HT-29 (cell line): ENCODE results near the gene KMT2C. TPM values are rescaled to one million over a fixed set of nuclear protein-coding genes. Genes with fewer than 3 reads are reported as not detected.
"Not testable (repeated sequence)": the region's sequence is repeated elsewhere in the genome, so short reads cannot be mapped to it uniquely, and the experiment has no call there.

ENCODE experiments used
- DNase-seq: peaks from one replicate; pipeline ENCODE4 v3.0.0-alpha.2; 2015; ENCODE audit warnings: low spot score
- total RNA-seq: library from RNA; depleted of rRNA; stranded (reverse); fragments of >200 nt; shearing (Covaris generic); gene quantifications from 2 replicates; pipeline ENCODE4 v1.2.3, GENCODE V29; 2014

The KMT2C gene
- total RNA-seq, 1 experiment from 2014 or later = 35.0 TPM

DNA sequence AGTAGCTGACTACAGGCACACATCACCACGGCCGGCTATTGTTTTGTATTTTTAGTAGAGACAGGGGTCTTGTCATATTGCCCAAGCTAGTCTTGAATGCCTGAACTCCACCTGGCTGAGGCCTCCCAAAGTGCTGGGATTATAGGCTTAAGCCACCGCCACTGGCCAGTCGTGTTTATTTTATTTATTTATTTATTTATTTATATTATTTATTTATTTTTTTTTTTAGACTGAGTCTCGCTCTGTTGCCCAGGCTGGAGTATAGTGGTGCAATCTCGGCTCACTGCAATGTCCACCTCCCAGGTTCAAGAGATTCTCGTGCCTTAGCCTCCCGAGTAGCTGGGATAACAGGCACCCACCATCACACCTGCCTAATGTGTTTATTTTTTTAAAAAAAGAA, 6.0 kb upstream of the KMT2C start:
- DNase-seq = not testable (repeated sequence)

DNA sequence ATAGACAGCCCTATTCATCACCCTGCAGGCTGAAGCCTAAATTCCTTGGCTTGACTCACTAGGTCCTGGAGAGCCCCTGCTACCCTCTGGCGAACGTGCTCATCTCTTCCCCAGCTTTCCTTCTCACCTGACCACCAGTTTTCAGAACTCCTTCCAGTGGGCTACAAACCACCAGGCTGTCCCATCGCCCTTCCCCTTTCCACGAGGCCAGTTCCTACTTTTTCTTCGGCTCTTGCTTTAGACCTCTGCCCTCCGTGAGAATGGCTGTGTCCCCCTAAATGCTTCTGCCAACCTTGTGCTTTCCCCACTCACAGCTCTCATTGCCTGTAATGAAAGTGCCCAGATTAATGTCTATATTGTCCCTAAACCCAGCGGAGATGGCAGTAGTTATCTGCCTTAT, 5.4 kb upstream of the KMT2C start:
- DNase-seq = not testable (repeated sequence)

DNA sequence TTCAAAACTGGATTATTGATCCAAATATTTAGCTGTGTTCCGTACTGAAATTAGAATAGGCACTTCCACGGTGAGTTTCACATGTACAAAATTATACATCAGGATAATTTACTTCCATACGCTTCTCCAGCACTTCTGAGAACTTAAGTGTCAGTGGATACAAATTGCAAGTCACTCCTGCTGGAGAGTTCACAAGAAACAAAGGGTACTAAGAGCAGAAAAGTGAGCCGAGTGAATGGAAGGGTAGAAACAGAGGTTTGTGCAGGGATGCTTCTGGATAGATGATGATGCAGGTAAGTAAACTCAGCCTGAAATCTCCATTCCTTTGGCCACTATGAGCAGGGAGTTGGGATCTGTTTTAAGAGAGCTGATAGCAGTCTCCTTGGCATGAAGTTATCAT, 2.2 kb upstream of the KMT2C start:
- DNase-seq = not testable (repeated sequence)

DNA sequence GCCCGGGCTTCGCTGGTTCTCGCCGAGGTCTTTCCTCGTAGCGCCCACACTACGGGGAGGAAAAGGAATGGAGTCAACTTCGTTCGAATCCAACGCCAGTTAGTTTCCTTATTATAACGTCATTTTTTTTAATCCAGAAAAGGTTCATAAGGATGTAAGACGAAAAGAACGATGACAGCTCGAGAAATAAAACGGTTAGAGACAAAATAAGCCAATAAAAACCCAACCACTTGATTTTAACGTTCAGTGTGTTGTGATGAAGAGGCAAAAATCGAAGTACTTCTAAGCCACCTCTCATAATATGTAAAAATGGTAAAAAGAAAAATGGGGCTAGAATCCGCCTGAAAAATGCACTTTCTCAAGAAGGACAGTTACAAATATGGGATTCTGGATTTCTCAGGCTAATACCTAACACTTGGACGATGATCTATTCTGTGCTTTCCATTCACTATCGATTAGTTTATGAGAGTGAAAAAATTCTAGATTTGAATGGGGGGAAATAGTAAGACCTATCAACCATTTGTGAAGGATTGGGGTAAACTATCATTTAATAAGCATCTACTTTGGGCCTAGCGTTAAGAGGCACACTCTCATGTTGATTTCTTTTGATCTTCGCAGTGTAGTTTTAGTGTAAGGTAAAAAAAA, 1.2 kb upstream of the KMT2C start:
- DNase-seq = not testable (repeated sequence)

DNA sequence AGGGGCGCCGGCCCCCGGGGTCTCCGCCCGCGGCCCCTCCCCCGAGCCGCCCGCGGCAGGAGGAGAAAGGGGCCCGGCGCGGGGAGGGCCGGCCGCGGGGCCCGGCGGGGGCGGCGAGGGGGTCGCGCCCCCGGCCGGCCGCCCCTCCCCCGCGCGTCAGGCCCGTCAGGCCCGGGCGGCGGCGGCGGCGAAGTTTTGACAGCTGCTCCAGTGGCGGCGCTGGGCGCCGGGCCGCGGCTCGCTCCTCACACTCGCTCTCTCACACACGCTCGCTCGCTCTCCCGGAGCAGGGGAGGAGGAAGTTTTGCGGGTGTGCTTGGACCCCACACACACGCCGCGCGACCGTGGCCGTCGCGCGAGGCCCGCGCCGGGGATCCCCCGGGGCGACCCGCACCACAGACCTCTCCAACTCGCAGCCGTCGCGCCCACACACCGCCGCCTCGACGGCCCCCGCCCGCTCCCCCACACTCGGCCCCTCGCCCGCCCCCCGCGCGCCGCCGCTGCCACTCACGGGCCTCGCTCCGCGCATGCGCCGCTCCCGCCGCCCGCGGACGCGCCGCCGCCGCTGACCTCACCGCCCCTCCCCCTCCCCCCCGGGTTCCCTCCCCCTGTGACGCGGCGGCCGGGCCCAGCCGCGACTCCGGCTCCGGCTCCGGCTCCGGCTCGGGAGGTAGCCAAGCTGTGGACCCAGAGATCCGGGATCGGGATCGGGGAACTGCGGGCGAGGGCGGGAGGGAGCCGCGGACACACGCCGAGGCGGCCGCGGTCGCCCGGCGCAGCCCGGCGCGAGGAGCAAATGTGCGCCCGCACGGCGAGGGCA, 518 bp upstream of the KMT2C start:
- DNase-seq = peak; percentile 93

DNA sequence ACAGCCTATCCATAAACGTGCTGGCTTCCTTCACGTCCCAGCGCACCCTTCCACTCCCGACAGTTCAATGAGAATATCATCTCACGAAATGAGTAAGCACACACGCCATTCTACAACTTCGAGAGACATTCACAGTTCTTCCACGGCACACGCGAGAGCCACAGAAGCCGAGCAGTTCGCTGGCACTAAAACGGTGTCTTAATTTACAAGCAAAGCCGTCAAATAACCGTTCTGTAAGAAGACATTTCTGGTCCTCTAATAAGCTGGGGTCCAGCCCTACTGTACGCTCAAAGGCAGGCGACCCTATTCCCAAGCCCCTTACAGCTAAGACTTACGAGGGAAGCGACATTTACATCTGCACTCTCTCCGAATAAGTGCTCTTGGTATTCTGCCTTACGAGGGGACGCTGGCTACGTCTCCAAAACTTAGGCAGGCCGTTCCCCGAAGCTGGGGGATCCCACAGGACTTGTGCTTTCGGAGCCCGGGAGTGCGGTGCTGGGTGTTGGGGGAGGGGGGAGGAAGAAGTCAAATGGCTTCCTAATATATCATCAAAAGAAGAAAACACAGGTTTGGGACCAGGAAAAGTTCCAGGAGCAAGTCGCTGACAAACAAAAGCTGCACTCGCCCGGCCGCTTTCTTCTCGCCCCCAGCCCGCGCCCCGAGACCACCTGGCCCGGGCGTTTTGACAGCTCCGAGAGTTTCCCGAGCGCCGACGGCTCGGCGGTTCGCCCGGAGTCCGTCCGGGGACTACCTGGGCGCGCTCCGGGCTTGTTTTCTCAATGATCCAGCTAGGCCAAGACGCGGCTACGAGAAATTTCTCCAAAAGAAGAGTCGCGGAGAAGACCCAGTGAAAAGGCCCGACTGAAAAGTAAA, 1.1 kb downstream of the KMT2C start:
- peak; percentile 69 for DNase-seq

DNA sequence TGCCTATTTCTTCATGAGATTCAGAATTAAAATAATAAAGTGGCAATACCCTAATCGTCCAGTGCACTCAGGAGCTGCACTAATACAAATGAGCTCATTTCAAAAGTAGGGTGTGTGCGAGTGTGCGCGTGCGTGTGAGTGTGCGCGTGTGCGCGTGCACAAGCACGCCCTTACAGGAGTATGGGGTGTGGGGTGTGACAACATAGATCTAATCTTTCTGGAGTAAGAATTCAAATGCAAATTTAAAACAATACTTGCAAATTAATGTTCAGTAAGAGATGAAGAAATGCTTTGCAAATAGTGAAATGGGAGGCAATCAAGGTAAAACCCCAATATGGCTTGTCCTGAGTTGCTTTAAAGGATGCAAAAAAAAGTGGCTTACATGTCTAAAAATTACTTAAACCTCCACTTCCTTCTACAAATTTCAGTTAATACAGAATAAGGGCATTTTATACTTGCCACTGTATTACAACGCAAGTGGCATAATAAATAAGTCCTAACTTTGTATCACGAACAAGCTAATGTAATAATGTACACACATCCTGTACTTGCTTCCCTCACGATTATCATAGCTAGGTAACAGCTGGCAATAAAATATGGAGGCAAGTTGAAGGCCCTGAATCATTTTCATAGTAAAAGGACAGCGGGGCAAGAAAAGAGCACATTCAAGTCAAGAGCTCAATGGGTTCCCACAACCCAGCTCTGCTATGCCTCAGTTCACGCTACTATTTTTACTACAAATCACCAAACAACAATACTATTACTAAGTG, 1.9 kb downstream of the KMT2C start:
- peak; percentile 82 for DNase-seq

DNA sequence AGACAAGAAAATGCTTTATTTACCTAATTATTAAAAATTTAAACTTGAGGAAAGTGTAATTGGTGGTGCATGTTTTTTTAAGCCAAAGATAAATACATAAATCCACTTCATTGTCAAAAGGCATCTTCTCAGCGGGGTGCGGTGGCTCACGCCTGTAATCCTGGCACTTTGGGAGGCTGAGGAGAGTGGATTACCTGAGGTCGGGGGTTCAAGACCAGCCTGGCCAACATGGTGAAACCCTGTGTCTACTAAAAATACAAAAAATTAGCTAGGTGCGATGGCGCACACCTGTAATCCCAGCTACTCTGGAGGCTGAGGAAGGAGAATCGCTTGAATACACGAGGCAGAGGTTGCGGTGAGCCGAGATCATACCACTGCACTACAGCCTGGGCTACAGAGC, 3.1 kb downstream of the KMT2C start:
- DNase-seq = not testable (repeated sequence)

DNA sequence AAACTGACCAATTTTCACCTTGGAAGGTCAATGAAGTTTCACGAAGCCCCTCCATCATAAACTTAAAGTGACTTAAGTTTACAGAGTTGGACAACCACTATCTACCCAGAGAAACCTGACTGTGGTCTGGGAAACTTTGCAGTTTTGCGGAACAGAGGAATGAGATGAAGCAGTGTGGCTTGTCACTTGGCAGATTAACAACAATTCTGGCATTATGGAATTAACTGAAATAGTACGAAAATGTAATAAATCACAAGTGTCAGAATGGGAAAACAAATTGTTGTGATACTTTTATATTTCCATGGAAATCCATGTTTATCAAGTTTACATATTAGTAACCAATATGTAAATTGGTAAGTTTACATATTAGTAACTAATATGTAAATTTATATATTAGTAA, 4.9 kb downstream of the KMT2C start:
- no peak for DNase-seq

DNA sequence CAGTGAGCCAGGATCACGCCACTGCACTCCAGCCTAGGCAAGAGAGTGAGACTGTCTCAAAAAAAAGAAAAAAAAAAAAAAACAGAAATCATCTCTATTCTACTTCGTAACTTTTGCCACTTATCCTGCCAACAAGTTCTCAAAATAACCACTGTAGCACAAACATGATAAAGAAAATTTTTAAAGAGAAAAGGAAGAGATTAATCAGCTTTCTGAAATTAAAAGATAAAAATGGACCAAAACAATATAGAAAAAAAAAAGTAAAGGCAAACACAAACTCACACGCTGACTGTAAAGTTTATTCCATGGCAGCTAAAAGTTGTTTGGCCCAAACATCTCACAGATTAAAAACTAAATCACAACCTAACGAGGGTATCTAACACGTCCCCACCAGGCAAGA, 5.7 kb downstream of the KMT2C start:
- DNase-seq = not testable (repeated sequence)

DNA sequence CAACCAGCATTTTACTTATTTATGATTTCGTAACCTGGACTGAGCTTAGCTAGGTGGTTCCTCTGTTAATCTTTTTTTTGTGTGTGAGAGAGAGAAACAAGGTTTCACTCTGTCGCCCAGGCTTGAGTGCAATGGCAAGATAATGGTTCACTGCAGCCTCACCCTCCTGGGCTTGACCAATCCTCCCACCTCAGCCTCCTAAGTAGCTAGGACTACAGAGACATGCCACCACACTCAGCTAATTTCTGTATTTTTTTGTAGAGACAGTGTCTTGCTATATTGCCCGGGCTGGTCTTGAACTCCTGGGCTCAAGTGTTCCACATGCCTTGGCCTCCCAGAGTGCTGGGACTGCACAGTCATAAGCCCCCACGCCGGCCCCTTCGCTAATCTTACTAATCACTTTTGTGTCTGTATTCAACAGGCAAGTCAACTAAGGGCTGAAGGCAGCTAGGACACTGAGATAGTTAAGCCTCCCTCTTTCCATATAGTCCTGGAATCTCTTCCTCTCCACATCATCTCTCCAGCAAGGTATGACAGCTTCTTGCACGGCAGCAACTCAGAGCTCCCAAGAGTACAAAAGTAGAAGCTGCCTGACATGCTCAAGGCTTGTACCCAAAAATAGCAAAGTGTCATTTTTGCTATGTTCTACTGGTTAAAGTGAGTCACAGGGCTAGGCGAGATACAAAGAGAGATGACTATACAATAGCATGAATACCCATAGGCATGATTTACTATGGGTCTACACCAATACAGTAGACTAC, 11.3 kb downstream of the KMT2C start:
- no peak for DNase-seq

DNA sequence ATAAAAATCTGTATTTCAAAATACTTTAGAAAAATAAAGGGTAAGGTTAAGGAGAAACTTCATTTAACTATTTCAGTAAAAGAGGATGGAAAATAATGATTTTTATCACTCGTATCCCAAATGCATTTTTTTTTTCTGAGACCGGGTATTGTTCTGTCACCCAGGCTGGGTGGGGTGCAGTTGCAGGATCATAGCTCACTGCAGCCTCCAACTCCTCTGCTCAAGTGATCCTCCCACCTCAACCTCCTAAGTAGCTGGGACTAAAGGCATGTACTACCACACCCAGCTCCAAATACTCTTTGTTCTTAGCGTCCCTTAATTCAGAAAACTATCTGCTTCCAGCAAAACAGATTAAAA, 11.8 kb downstream of the KMT2C start:
- DNase-seq = no peak

DNA sequence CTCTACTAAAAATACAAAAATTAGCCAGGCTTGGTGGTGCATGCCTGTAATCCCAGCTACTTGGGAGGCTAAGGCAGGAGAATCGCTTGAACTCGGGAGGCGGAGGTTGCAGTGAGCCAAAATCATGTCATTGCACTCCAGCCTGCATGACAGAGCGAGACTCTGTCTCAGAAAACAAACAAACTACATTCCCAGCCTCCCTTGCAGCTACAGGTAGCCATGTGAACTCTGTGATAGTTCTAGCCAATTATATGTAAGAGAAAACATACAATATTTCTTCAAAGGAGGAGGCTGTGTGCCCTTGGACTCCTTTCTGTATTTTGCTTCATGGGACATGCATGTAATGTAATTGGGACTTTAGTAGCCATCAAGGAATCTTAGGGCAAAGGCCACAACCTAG, 12.6 kb downstream of the KMT2C start:
- DNase-seq = not testable (repeated sequence)

DNA sequence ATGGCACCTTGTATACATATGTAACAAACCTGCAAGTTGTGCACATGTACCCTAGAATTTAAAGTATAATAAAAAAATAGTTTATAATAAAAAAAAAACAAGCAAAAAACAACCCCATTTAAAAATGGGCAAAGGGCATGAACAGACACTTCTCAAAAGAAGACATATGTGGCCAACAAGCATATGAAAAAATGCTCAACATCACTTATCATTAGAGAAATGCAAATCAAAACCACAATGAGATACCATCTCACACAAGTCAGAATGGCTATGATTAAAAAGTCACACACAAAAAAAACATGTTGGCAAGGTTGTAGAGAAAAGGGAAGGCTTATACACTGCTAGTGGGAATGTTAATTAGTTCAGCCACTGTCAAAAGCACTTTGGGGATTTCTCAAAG, 14.9 kb downstream of the KMT2C start:
- DNase-seq = not testable (repeated sequence)

DNA sequence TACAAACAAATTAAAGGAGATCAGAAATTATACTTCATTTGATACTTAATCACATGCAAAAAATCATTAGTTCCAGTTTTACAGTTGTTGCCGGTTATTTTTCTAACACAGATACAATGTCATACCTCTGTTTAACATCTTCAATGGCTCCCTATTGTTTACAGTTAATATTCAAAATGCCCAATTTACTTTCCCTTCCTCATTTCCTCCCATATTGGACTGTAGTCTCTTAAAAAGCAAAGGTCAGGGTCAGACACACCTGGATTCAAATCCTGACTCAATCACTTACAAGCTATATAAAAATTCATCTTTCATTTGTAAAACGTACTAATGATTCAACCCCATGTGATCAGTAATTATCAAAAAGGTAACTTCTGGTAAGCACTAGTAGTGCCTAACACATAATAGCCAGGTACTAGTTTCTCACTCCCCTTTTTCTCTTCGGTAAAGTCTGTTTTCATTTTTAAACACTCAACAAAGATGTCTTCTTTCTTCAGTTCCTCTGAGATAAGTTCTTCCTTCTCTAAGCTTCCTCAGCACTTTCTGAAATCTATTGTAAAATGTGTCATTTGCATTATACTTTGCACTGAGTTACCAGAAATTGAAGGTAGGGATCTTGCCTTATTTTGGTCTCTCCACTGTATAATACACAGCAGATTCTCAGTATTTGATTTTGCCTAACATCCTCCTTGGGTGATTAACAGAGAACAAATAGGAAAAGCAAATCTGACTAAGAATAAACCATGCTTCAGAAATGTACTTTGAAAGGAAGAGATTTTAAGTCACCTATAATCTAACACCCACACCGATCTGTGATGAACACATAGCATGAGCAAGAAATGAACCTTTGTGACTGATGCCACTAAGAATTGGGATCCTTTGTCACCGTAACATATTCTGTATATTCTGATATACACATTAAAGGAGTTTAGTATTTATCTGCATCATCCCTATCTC, 16.1 kb downstream of the KMT2C start:
- DNase-seq = no peak

DNA sequence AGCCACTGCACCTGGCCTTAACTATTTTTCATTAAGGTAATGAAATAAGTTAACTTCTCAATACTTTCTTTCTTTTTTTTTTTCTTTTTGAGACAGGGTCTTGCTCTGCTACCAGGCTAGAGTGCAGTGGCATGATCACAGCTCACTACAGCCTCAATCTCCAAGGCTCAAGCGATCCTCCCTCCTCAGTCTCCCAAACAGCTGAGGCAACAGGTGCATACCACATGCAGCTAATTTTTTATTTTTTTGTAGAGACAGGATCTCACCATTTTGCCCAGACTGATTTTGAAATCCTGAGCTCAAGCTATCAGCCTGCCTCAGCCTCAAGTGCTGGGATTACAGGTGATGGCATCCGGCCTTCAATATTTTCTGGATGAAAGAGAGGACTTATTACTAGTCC, 21.0 kb downstream of the KMT2C start:
- DNase-seq = no peak

DNA sequence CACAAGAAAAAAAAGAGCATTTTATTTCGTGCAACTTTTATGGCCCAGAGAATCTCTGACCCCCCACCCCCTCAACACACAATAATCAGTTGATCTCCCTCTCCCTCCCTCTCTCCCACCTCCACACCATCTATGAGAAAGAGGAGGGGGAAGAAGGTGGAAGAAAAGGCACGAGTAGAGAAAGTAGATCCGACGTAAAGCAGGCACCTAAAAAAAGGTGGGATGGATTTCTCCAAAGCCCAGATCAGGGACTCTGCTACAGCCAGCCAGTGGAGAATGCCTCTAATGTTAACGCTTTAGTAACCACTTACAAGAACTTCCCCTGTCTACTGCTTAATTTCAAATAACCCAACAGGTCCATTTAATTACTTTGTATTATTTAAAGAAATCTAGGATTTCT, 24.4 kb downstream of the KMT2C start:
- DNase-seq = no peak

DNA sequence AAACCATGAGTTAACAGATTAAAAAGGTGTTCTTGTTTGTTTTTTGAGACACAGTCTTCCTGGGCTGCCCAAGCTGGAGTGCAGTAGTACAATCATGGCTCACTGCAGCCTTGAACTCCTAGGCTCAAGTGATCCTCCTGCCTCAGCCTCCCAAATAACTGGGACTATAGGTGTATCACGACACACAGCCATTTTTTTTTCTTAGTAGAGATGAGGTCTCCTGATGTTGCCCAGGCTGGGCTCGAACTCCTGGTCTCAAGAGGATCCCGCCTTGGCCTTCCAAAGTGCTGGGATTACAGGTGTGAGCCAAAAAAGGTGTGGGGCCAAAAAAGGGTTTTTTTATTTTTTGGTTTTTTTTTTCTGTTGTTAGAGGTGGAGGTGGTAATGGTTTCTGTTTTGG, 29.3 kb downstream of the KMT2C start:
- DNase-seq = no peak

DNA sequence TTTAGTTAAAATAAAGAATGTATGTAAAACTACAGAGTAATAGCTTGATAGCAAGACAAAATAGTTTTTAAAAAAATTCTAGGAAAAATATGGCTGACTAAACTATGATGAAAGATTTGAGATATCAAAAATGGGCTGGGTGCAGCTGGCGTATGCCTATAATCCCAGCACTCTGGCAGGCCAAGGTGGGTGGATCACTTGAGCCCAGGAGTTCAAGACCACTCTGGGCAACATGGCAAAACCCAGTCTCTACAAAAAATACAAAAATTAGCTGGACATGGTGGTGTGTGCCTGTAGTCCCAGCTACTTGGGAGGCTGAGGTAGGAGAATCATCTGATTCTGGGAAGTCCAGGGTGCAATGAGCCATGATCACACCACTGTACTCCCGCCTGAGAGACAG, 29.8 kb downstream of the KMT2C start:
- not testable (repeated sequence) for DNase-seq

DNA sequence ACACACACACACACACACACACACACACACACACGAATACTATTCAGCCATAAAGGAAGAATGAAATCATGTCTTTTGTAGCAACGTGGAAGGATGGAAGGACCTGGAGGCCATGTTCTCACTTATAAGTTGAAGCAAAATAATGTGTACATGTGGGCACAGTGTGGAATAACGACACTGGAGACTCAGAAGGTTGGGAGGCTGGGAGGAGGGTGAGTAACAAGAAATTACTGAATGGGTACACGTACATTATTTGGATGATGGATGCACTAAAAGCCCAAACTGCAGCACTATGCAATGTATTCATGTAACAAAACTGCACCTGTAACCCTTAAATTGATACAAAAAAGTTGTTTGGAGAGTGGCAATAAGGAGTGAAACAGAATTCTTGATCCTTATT, 32.1 kb downstream of the KMT2C start:
- no peak for DNase-seq
